GM15510 (cell line): ENCODE data around the gene OXSR1.

Source experiments
- POLR2A ChIP-seq: IDR thresholded peaks from 3 replicates; pipeline ENCODE4 v1.6.1; 2011; ENCODE audit warnings: borderline replicate concordance; ENCODE audit not compliant: insufficient read length; ENCODE audit errors: extremely low read depth

The OXSR1 gene

DNA sequence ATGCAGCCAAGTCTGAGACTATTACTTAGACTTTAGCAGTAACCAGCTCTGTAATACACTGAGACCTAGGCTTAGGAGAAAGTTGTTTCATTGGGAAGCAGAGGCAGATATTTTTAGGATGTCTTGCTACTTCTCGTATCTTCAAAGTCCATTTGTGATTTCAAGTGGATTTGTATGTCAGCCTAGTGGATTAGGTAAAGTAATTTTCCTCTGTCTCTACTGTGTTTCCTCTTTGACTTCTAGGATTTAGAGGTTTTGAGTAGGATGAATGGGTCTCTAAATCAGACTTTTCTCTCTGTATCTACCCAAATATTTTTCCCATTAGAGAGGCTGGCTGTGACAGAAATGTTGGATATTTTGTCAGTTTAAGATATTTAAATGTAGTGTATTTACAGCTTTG lies 46.8 kb downstream of the OXSR1 start:
- TF ChIP-seq POLR2A, result no peak

DNA sequence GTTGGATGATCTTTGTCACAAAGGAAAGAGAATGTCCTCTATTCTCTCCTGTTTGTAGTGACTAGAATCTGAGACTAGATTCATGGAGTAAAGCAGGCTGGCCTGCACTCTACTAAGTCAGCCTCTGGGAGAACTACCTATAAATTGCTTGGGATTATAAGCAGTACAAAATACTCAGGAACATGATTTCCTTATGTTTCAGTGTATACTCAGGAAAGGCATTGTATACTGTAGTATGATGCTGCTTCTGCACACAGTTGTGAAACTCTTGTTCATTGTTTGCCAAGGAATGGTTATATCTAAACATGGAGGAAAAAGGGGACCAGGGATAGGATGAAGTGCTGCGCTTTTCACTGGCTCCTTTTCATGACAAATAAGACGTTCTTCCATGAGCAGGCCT lies 49.2 kb downstream of the OXSR1 start:
- TF ChIP-seq POLR2A, result no peak

- TF ChIP-seq POLR2A, result no peak
Measured at GRCh38 chr3:38219609-38220197, 54.4 kb downstream of the OXSR1 start.

DNA sequence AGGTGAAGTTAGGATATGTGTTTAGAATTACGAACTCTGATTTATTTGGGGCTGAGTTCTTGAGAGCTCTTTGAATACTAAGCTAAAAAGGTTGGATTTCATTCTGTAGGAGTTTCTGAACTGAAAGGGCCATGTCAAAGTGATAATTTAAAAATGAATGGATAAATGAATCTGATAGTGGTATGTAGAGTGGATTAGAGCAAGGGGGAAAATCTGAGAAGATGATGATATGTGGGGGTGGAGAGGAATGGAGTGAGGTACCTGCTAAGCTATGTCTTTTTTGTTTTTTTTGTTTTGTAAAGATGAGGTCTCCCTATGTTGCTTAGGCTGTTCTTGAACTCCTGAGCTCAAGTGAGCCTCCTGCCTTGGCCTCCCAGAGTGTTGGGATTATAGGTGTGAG lies 55.7 kb downstream of the OXSR1 start:
- TF ChIP-seq POLR2A, result no peak

DNA sequence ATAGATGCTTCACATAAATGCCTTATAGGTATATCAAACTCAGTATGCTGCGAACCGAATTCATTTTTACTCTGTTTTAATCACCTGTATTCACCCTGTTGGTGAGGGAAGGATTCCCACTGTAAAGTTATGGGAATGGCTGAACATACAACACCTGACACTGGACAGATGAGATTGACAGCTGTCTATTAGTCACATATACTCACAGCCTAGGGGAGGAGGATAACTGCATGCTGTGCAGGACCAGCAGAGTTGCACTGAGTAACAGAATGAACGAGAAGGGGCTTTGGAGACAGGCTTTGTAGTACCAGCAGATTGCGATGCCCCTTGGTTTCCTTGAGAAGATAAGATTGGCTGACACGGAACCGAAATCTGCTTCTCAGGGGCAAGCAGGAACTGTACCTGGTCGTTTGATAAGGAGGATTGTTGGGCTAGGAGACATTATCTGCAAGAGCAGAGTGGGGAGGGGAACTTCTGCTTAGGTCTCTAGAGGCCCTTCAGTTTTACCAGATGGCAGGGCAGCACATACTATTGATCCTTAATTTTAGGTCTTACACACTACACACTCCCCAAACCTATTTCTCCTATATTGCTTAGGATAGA lies 56.8 kb downstream of the OXSR1 start:
- no peak for TF ChIP-seq POLR2A

GRCh38 chr3:38224357-38224756 lies 59.0 kb downstream of the OXSR1 start:
- TF ChIP-seq POLR2A, result no peak

DNA sequence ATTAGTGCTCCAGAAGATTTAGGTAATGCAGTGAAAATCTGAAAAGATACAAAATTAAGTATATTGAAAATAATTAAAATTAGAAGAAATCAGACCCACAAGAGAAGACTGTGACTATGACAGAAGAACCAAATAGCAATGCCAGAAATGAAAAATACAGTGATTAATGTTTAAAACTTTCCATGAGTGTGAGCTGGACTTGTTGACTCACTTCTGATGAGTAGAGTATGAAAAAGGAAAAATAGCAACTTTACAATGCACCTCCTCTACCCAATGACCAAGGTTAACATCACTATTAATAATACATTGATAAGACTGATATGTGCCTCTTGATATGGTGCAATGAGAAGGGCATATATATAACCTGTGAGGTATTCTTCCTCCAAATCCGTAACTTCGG lies 60.9 kb downstream of the OXSR1 start:
- TF ChIP-seq POLR2A, result no peak

DNA sequence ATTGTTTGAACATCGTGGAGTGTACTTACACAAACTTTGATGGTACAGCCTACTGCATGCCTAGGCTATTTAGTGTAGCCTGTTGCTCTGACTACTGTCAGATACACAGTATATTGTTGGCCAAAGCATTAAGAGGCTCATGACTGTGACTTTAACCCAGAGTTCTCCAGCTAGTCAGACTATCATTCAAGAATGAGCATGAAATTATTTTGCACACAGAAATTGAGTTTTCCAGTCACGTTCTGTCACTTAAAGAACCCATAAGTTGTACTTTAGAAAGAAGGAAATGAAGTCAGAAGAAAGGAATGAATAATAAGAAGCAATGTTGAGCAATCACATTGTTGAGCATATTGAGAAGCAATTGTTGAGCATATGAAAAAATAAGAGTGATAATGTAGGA lies 62.7 kb downstream of the OXSR1 start:
- no peak for TF ChIP-seq POLR2A

DNA sequence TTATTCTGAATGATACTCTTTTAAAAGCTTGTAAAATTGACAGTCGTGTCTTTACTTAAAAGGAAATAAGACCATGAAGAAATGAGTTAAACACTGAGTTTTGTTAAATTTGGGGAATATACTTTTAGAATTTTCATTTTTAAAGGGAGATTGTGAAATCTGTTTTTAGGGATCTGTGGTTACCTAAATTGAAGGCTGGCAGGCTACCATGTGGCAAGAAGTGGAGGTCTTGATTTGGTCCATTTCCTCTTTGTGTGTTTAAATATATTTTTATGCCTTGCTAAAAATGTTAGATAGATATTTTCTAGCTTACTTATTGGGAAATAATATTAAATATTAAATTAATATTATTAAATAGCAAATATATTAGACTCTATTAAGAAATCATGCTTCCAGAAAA lies 63.7 kb downstream of the OXSR1 start:
- no peak for TF ChIP-seq POLR2A

- no peak for TF ChIP-seq POLR2A
Measured at GRCh38 chr3:38232701-38233100, 67.4 kb downstream of the OXSR1 start.

DNA sequence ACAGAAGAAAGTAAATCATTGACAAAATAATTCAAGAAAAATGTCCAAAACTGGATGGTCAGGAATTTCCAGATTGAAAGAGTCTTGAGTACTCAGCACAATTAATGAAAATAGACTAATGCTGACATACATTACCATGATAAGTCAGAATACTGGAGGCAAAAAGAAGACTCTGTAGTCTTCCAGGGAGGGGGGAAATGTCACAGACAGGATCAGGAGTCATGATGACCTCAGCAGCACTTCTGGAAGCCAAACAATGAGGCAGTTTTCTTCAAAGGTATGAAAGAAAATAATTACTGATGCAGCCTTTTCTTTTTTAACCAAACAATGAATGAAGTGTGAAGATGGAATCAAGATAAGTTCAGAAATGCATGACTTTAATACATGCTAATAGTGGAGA lies 70.1 kb downstream of the OXSR1 start:
- no peak for TF ChIP-seq POLR2A

DNA sequence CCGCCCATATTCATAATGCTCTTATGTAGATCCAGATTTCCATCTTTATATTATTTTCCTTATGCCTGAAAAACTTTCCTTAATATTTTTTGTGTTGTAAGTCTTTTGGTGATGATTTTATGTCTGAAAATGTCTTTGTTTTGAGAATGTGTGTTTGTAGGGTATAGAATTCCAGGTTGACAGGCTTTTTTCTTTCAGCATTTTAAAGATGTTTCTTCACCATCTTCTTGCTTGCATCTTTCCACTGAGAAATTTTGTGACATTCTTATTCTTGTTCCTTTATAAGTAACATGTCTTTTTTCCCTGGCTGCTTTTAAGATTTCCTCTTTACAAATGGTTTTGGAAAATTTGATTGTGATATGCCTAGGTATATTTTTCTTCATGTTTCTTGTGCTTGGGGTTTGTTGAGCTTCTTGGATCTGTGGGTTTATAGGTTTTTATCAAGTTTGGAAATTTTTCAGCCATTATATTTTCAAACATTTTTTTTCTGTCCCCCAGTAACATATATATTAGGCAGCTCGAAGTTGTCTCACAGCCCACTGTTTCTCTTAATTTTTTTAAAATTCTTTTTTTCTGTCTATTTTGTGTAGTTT lies 73.2 kb downstream of the OXSR1 start:
- TF ChIP-seq POLR2A, result no peak

DNA sequence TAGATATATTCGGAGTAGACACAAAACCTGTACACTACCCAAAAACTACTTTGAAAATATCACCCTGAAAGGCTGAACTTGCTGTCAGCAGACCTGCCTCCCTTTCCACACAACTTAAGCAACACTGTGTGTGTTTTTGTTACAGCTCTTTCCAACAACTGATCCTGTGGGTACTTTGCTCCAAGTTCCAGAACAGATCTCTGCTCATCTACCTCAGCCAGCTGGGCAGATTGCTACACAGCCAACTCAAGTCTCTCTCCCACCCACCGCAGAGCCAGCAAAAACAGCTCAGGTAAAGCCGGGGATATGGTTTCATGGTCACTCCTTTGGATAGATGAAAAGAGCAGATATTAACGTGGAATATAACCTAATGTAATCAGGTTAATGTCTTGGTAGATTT lies 80.6 kb downstream of the OXSR1 start:
- TF ChIP-seq POLR2A, result no peak

DNA sequence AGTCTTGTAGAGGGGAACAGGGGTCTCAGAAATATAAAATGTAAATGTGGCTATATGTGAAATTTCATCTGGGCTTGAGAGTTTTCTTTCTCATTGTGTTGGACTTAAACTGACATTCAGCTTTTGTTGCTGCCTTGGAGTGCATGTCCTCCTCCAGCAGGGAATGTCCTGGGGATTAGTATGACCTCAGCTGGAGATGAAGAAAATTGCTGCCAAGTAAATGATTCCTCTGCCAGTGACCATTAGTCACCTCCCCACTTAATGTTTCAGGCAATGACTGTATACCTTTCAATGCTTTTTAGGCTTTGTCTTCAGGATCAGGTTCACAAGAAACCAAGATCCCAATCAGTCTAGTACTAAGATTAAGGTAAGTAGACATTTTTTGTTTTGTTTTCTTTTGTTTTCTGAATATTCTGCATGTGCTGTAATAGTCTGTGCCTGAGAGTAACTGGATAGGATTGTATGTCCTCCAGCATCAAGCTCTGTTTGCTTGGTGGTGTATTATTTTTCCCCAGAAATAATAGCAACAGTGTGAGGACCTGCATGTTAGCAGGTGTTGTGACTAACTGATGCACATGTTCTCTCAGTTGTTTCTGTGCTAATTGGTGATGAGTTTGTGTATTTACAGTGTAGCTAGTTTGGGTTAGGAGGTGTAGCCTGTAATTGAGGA lies 82.2 kb downstream of the OXSR1 start:
- TF ChIP-seq POLR2A, result no peak

GRCh38 chr3:38250198-38250597 lies 84.9 kb downstream of the OXSR1 start:
- TF ChIP-seq POLR2A, result no peak

- TF ChIP-seq POLR2A, result no peak
Measured at GRCh38 chr3:38251197-38251596, 85.9 kb downstream of the OXSR1 start.
